DND-41 (cell line): Measurements from ENCODE around the gene GRIN2A.

ENCODE experiments used
- EZH2 ChIP-seq: IDR thresholded peaks from 3 replicates; pipeline ENCODE4 v1.6.1; 2012; ENCODE audit warnings: borderline replicate concordance, low read depth, mild to moderate bottlenecking, moderate library complexity, low read length, inconsistent platforms; ENCODE audit not compliant: severe bottlenecking
- TF ChIP-seq, protein P1 (sequence below): IDR thresholded peaks from 2 replicates; pipeline ENCODE4 v1.5.1; 2012; ENCODE audit warnings: borderline replicate concordance, low read length, moderate library complexity, mild to moderate bottlenecking; ENCODE audit not compliant: poor library complexity, severe bottlenecking; ENCODE audit errors: extremely low read depth

- TF ChIP-seq, protein P1, sequence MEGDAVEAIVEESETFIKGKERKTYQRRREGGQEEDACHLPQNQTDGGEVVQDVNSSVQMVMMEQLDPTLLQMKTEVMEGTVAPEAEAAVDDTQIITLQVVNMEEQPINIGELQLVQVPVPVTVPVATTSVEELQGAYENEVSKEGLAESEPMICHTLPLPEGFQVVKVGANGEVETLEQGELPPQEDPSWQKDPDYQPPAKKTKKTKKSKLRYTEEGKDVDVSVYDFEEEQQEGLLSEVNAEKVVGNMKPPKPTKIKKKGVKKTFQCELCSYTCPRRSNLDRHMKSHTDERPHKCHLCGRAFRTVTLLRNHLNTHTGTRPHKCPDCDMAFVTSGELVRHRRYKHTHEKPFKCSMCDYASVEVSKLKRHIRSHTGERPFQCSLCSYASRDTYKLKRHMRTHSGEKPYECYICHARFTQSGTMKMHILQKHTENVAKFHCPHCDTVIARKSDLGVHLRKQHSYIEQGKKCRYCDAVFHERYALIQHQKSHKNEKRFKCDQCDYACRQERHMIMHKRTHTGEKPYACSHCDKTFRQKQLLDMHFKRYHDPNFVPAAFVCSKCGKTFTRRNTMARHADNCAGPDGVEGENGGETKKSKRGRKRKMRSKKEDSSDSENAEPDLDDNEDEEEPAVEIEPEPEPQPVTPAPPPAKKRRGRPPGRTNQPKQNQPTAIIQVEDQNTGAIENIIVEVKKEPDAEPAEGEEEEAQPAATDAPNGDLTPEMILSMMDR, result no peak
- no peak for TF ChIP-seq EZH2
Observed at GRCh38 chr16:9955677-9956076, 226.6 kb downstream of the GRIN2A start.
